D721Med (cell line): ENCODE data around the gene MMP21.

Experiments
- DNase-seq: peaks from one replicate; pipeline ENCODE4 v3.0.0; 2011; ENCODE audit warnings: low spot score; ENCODE audit not compliant: insufficient read length
- FAIRE-seq: peaks from 2 replicates; lab custom pipeline; 2011; peaks lifted over from hg19 to GRCh38; lab: Jason Lieb, UNC
- TF ChIP-seq, protein P1 (sequence below): IDR thresholded peaks from 2 replicates; pipeline ENCODE4 v1.5.1; 2012; ENCODE audit warnings: mild to moderate bottlenecking, control low read depth; ENCODE audit not compliant: insufficient read depth; ENCODE audit errors: missing control alignments

MMP21 gene, protein sequence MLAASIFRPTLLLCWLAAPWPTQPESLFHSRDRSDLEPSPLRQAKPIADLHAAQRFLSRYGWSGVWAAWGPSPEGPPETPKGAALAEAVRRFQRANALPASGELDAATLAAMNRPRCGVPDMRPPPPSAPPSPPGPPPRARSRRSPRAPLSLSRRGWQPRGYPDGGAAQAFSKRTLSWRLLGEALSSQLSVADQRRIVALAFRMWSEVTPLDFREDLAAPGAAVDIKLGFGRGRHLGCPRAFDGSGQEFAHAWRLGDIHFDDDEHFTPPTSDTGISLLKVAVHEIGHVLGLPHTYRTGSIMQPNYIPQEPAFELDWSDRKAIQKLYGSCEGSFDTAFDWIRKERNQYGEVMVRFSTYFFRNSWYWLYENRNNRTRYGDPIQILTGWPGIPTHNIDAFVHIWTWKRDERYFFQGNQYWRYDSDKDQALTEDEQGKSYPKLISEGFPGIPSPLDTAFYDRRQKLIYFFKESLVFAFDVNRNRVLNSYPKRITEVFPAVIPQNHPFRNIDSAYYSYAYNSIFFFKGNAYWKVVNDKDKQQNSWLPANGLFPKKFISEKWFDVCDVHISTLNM

GRCh38 chr10:125775491-125776106 is at the start of gene MMP21:
Gene MMP21, minus strand, starts transcription at chr10:125775821. Its CDS starts 0 bp downstream, at chr10:125775821.
- DNase-seq, result no peak
- FAIRE-seq, result no peak
- TF ChIP-seq, protein P1, sequence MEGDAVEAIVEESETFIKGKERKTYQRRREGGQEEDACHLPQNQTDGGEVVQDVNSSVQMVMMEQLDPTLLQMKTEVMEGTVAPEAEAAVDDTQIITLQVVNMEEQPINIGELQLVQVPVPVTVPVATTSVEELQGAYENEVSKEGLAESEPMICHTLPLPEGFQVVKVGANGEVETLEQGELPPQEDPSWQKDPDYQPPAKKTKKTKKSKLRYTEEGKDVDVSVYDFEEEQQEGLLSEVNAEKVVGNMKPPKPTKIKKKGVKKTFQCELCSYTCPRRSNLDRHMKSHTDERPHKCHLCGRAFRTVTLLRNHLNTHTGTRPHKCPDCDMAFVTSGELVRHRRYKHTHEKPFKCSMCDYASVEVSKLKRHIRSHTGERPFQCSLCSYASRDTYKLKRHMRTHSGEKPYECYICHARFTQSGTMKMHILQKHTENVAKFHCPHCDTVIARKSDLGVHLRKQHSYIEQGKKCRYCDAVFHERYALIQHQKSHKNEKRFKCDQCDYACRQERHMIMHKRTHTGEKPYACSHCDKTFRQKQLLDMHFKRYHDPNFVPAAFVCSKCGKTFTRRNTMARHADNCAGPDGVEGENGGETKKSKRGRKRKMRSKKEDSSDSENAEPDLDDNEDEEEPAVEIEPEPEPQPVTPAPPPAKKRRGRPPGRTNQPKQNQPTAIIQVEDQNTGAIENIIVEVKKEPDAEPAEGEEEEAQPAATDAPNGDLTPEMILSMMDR, result no peak

DNA sequence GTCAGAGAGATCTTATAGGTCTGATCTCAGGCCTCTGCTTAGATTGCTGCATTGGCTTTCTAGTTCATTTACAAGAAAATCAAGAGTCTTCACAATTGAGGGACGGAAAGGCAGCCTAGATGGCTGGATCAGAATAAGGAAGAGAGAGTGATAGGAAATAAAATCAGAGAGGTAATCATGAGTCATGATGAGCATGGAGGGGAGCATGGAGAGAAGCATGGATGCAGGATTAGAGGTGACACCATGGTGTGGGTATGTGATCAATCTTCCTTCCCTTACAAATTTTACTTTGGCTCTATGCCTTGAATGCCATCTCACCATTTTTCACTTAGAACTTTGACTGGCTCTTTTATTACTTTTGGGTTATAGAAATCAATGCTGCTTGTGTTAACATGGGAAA is 49.1 kb upstream of the MMP21 start:
- no peak for DNase-seq
- FAIRE-seq, result no peak
- TF ChIP-seq, protein P1, result no peak

- DNase-seq (no peak), FAIRE-seq (no peak)
- TF ChIP-seq, protein P1, result no peak
Observed at GRCh38 chr10:125823663-125824251, 48.1 kb upstream of the MMP21 start.

GRCh38 chr10:125822878-125823662 is 47.4 kb upstream of the MMP21 start, which contains the start of the genes BCCIP and UROS:
Gene BCCIP, plus strand, starts transcription at chr10:125823546. Its CDS starts 12 bp downstream, at chr10:125823558.
Gene UROS, minus strand, starts transcription at chr10:125823258. Its CDS starts 6,759 bp downstream, at chr10:125816499.
- FAIRE-seq, result no peak
- peak; percentile 62 for DNase-seq
- TF ChIP-seq, protein P1, result no peak

GRCh38 chr10:125820701-125821100 is 45.1 kb upstream of the MMP21 start:
- FAIRE-seq (no peak), DNase-seq (no peak)
- TF ChIP-seq, protein P1, result no peak

DNA sequence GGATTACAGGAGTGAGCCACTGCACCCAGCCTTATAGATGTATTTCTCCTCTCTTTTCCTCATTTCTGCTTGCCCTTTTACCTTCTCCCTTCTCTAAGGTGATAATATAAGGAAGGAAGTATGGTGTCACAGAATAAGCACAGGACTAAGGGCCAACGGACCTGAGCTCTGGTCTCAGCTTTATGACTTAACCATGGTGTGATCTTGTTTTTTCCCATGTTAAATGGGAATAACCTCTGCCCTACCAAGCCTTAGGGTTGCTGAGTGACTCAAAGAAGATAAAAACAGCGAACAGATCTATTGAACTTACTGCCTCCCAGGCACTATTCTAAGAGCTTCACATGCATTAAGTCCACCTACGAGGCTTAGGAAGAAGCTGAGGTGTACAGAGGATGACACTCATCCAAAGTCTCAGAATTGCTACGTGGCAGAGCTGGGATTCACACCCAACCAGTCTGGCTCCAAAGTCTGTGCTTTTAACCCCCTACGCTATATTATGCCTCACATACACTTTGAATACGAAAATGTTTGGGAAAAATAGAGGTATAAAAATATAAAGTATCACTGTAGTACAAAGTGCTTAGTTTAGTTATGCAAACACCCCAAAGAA is 41.8 kb upstream of the MMP21 start:
- TF ChIP-seq, protein P1, result no peak
- DNase-seq (no peak), FAIRE-seq (no peak)
